Stimulated activated CD4-positive, alpha-beta T cell treated with anti-CD3 and anti-CD28 coated beads, Interleukin-12 subunit alpha, Interleukin-12 subunit beta, amount 100 ng/mL, for 4 hours (primary cell): ENCODE measurements around the gene SHH.
A peak's percentile ranks its signal among the peaks of the same experiment; 100 is the strongest.

Experiments
- DNase-seq: peaks from one replicate; pipeline ENCODE4 v3.0.0-alpha.2; 2020

SHH gene

DNA sequence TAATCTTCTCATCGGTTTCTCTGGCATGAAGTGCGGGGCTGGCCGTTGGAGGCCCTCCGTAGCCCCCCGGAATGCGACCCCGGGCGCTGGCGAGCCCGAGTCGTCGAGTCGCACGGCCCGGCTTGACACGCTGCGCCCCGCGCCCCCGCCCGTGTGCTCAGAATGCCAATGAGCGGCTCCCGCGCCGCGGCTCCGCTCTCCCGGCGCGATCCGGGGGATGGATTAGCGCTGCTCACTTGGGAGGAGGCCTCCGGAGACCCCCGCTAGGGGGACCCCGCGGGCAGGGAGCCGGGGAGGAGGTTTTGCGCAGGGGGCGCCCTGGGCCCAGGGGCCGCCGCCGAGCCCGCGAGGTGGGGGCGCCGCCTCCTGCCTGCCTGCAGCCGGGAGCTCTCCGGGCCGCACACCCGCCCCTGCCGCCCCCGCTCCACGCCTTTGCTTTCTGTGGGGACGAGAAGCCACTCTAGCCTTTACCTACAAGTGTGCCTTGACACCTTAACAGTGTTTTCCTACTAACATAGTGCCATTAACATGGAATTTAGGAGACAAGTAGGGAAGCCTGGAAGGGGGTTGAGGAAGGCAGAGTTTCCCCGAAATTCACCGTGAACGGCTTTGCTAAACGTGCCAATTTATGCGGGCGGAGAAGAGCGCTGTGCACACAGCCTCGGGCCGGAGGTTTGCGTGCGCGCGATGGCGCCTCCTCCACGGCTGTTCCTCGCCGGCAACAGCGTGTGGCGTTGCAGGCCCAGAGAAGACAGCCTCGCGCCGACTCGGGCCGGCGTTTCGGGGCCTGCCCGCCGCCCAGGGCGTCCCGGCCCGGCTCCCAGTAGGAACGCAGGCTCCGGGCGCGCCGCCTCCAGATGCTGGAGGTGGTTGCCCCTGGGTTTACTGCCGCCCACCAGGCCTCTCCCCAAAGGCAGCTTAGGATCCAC lies 7.1 kb downstream of the SHH start:
- DNase-seq = peak; percentile 59

DNA sequence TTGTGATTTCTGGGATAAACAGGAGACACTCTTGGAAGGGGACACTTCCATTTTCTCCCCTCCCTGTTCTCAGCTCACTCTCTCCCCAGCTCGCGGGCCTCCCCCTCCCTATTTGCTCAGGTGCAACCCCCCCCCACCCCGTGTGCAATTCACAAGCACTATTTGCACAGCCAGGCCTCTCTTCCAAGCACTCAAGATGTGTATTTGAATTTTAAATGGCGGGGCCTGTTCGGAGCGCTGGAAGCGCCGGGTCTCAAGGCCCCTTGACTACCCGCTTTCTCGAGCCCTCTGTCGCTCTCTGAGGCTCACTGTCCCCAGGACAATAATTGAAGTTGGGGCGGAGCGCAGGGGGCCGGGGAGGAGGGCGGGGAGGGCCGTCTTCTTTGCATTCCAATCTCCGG lies 7.8 kb downstream of the SHH start:
- DNase-seq = no peak

DNA sequence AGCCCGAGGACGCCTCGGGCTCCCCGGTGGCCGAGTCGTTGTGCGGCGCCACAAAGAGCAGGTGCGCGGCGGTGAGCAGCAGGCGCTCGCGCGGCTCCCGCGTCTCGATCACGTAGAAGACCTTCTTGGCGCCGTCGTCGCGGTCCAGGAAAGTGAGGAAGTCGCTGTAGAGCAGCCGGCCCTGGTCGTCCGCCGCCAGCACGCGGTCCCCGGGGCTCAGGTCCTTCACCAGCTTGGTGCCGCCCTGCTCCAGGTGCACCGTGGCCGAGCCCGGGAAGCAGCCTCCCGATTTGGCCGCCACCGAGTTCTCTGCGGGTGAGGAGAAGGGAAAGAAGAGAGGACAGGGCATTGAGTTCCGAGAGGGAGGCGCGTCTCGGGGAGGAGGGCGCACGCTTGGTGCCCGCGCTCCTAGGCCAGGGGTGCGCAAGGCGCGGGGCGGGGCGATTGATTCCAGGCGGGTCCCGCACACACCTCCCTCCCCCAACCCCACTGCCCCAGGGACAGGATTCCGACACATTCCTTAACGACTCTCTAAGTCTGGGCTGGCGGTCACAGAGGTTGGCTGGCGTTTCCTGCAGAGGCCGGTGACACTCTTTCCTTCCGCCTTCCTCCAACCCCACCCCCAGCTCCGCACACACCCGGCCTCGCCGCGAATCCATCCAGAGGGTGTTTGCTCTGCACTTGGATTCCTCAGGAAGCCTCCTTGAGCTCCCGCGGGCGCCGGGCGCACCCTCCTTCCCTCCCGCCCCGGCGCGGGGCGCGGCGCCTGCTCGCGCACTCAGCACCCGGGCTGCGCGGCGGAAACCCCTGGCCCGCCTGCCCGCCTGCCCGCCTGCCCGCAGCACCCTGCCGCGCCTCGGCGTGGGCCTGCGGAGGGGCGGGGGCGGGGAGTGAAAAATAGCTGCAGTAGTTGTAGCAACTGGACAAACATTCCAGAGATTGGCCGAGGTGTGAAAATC lies 8.6 kb downstream of the SHH start:
- no peak for DNase-seq

DNA sequence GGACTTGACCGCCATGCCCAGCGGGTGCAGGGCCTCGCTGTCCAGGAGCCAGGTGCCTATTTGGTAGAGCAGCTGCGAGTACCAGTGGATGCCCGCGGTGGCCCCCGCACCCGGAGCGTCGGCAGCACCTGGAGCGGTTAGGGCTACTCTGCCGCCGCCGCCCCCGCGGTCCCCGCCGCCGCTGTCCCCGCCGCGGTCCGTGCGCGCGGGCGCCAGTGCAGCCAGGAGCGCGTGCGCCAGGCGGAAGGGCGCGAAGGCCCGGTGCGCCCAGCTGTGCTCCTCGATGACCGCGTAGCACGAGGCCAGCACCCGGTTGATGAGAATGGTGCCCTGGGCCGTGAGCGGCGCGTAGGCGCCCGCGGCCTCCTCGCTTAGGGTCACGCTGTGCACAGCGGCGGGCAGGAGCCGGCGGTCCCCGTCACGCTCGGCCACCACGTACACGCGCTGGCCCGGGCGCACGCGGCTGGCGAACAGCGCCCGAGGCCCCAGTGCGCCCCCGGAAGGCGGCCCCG lies 9.3 kb downstream of the SHH start:
- no peak for DNase-seq

DNA sequence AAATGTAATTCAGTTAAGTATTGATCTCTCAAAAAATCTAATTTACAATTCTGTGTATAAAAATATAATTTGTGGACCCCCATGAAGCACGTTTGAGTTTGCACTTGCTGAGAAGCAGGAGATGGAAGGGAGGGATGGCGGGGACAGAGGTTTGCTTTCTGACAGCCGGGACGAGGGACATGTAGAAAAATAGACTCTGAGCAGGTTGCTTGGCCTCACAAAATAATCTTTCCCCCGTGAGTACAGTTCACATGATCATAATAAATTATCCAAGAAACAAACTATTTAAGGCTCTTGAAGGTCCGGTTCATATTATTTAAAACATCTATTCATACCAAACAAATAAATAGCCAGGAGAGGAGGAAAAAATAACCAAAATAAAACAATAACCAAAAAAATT lies 10.0 kb downstream of the SHH start:
- DNase-seq = no peak

DNA sequence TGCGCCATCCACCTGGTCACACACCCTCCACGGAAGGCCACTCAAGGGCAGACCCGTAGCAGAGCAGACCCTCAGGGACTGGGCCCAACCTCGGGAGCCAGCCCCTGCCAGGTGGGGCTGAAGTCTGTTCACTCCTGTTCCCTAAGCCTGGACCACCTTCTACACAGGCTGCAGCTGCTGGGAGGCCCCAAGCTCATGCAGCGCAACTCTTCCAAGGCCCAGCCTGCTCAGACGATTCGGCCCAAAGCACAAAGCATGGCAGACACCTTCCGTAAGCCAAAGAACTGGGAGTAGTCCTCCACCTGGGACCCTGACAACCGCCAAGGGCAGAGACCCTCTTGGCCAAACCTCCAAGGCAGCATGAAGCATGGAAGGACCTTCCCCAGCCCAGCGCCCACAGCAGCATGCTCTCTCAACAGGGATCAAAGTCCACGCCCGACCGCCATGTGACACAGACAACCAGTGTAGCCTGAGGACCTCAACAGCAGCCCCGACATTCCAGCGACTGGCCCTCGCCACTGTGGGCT lies 11.5 kb downstream of the SHH start:
- DNase-seq = no peak

DNA sequence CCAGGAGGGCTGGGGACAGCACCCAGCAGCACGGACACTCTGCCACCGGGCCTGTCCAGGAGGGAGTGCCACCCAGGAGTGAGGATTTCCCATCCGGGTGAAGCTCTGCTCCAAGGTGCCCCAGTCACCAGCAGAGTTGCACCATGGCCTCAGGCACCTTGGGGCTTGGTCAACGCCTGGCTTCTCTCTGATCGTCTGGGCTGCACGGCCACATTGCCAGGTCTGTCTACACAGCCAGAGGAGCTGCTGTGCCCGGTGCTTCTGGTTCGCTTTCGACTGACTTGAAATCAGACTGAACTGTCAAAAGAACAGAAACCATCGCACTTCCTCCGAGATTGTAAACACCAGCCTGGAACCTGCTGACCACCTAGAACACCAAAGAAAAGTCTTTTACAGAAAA lies 12.0 kb downstream of the SHH start:
- no peak for DNase-seq

DNA sequence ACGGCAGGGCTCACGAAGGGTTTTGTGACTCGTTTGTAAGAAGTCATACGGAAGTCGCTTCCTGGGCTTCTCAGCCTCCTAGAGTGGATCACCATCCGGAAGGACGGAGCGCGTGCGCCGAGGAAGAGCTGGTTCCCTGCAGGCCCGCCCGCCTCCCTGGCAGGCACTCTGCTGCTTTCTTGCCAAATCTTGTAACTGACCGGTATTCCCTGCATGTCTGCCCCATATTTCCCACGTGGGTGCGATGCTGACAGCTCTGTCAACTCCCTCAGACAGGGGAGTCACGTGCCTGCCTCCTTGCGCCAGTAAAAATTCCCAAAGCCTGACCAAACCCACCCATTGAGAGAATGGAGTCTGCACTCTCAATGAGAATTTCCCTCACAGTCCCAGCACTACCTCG lies 12.7 kb downstream of the SHH start:
- DNase-seq = no peak

DNA sequence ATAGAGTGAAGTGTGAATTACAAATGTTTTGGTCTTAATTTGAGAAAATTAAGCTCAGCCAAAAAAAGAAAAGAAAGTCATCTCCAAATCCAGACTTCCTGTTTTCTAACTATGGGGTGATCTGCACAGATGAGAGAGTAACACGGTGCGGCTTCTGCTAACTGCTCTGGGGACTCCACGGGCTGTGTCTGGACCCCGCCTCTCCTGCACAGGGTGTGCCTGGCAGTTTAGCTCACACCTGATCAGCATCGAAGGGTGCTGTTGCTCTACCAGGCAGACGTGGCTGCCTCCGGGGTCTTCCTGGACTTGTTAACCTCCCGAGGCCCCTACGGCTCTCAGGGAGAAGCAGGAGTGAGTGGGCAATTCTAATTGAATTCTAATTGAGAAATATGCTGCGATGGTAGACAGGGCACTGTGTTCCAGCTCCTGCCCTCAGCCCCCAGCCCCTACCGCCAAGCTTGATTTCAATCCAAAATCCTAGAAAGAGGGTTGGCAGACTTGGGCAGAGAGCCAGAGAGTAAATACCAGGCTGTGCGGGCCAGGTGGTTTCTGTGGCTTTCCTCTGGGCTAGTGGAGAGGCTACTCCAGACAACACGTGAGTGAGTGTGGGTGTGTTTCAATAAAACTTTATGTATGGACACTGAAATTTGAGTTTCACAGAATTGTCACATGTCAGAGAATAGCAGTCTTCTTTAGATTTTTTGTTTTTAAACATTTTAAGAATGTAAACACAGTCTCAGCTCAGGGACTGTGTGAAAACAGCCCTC lies 13.4 kb downstream of the SHH start:
- DNase-seq = no peak

DNA sequence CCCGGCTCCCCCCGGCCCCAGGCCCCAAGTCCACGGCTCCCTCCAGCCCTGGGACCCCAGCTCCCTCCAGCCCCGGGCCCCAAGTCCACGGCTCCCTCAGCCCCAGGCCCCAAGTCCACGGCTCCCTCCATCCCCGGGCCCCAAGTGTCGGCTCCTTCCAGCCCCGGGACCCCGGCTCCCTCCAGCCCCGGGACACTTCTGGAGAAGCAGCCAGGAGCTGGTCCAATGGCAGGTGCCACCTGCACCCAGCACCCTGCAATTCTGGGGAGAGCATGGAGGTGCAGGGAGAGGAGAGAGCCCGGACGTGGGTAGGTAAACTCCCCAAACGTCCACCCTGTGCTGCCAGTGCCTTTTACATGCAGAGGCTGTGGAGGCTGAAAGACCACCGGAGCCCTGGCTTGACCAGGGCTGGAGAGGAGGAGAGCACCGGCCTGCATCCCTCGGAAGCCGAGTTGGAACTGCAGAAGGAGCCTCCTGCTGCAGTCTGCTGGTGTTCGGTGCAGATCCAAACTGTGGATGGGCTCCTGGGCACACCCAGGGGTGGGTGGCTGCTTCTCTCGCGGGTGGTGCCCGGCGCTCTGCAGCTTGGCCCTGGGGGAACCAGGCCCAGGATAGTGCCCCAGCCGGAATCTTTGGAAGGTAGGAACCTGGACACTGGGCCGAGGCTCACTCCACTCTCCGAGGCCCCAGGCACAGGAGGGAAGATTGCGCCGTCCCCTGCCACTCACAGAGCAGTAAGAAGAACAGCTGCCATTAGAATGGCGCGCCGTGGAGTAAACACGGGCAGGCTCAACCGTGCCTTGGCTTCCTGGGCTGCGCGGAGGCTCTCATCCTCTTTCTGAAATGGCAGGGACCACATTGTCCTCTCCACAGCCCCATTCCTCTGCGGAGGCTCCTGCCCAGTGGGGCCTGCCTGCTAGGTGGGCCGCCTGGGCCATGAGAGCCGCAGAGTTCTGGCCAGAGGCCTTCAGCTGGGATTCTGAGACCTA lies 14.7 kb downstream of the SHH start:
- DNase-seq = no peak

DNA sequence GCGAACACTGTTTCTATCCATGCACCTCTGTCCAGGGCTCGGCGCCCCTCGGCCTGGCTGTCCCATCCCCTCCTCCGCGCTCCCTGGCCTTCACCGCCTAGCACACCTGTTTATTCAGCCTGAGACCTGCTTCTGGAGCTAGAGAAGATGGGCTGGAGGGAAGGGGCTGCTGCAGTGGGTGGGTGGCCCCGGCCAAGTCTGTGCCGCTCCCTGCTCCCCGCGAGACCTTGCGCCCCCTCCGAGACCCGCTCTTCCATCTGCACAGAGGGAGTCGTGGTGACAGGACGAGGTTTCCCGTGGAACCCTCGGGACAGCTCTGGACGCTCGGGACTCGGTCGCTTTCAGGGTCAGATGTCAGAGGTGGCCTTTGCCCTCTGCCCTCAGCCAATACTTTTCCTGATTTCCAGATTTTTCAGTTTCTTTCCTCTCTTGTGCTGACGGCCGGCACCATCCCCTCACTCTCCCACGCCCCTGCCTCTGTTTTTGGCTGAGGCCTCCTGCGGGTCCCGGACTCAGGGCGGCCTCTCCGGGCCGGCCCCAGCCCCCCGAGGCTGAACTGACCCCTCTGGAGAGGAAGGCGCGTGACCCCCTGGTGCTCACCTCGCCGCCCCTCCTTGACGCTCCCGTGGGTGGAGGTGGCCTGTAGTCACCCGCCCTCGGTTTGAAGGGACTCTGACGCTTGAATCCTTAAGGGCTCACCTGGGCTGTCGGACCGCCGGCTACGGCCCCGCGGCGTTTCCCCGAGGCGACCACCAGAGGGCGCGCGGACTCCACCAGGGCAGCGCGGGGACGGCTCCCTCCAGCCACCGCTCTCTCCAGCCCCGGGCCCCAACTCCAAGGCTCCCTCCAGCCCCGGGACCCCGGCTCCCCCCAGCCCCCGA lies 15.6 kb downstream of the SHH start:
- DNase-seq = peak; percentile 72

DNA sequence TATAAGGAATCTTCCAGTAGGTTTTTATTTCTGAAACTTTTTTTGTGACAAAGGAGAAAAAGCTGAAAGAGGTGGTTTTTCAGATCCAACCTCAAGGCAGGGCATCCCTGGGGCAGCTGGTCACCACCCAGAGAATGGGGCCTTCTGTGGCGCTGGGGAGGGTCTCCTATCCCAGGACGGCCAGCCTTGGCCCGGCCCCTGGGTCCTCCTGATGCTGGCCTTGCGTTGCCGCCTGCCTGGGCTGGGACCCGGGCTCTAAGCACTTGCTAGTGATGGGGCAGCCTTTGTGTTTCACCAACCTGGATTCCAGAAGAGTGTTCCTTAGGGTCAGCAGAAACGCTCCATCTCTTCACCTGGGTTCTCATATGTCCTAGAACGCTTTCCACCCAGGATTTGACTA lies 16.3 kb downstream of the SHH start:
- no peak for DNase-seq

DNA sequence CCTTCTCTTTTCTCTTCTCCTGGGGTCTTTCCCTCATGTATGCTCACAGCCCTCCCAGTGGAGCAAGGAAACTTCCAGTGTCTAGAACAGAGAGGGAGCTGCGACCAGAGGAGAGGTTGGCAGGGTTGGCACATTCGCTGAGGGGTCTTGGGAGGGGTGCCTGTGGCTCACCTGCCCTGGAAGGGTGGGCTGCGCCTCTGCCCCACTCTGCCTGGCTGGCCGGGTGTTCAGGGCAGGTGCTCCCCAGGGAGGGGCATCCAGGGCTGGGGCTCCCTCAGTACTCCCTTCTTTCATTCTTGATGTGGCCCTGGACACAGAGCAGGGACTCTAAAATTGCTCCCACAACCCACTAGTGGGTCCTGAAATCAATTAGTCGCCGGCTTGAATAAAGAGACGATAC lies 16.9 kb downstream of the SHH start:
- DNase-seq = no peak

DNA sequence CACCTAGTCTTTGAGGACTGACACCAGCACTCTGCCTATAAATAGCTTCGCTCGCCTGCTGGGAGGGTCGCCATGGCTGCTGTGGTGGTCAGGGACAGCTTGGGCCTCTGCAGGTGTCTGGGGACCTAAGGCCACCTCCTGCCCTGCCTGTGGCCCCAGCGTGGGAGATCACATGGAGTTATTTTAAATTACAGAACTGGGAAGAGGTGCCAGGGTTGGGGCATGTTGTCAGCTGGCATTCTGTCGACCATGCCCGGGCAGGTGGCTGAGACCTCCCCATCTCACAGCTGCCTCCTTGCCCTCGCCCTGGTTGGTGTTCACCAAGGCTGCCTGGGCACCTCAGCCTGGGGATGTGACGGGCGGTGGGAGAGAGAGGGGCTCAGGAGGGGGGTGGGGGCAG lies 18.1 kb downstream of the SHH start:
- no peak for DNase-seq

DNA sequence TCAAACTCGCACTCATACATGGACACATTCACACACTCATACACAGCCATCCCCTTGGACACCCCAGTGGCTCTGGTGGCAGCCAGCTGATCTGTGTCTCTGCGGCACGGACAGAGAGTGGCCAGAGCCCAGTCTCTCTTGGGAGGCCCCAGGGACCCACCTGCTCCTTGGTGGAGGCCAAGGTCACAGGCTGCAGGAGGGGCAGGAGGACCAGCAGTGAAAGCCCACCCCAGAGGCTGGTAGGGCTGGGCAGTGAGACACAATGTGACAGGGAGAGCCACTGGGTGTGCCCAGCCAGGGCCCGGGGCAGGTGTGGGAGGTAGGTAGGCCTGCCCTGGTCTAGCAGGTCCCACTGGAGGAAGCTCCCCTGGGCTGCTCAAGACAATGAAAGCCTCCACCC lies 18.5 kb downstream of the SHH start:
- no peak for DNase-seq

DNA sequence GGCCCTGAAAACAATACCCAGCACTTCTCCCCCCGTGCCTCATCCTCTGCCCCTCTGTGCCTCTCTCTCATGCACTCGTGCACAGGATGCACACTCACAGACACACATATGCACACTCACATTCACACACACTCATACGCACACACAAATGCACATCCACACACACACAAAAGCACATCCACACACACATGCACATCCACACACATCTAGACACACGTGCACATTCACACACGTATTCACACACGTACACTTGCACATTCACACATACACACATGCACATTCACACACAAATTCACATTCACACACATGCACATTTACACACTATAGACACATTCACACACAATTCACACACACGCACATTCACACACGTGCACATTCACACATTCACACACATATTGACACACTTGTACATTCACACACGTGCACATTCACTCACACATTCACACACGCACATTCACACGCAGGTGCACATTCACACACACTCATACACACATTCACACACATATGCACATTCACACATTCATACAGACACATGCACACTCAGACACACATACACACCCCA lies 19.2 kb downstream of the SHH start:
- no peak for DNase-seq

DNA sequence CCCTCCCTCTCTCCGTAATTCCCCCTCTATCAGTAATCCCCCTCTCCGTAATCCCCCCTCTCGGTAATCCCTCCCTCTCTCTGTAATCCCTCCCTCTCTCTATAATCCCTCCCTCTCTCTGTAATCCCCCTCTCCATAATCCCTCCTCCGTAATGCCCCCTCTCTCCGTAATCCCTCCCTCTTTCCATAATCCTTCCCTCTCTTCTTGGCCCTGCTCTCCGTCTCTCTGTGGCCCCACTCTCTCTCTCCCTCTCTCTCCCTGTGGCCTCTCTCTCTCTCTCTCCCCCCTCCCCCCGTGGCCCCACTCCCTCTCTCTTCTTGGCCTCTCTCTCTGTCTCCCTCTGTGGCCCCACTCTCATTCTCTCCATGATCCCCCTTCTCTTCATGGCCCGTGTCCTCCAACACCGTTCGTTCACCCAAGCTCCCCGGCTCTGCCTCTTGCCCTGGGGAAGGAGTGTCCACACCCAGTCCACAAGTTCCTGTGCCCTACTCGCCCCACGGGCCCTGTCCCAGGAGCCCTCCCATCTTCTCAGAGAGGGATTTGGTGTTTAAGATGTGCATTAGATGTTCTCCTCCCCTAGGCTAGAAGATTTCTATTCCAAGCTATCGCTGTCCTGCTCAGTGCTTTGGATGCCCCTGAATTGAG lies 19.8 kb downstream of the SHH start:
- no peak for DNase-seq

DNA sequence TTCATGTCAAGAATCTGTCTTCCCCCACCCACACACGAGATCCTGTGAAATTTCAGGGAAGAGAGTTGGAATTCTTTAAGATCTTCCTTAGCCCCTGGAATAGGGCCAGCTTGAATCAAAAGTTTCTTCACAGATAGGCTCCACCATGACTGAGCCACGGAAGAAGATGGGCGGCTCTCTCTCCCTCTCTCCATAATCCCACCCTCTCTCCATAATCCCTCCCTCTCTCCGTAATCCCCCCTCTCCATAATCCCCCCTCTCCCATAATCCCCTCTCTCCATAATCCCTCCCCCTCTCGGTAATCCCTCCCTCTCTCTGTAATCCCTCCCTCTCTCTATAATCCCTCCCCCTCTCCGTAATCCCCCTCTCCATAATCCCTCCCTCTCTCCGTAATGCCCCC lies 20.4 kb downstream of the SHH start:
- DNase-seq = no peak

DNA sequence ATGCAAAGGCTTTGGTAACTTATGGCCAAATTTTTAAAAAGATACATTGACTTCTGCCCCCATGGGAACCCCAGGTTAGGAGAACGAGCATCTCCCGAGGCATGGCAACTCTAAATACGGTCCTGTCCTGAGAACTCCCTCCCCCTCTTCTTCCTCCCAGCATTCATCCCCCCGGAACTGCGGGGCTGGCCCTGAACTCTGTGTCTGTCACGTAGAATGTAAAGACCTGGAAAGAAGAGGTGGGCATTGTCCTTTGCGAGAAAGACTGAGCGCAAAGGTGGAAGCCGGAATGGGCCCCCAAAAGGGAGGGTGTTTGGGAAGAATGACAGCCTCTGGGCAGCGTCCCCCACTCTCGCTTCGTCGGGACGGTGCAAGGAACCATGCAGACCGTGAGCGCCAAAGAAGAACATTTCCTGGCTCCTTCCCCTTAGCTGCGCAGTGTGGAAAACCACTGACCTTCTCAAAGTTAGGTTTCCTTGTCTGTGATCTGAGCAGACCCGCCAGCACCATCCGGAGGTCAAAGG lies 21.0 kb downstream of the SHH start:
- DNase-seq = no peak
